GM23338 (cell line): ENCODE results near the gene ABCA1. TPM values are rescaled to one million over a fixed set of nuclear protein-coding genes. Genes with fewer than 3 reads are reported as not detected.

Source experiments
- ATAC-seq: fragments of 200-7000 bp; cut with Tn5 transposase; 3 replicates; pipeline ENCODE4 v1.9.1; 2020
- DNase-seq: peaks from one replicate; pipeline ENCODE4 v3.0.0-alpha.2; 2015; ENCODE audit warnings: low spot score
- H2AFZ ChIP-seq: fragments of 200-600 bp; sonication (generic); 2 replicates; pipeline ENCODE4 v1.8.0; 2016; ENCODE audit warnings: antibody characterized with exemption, mild to moderate bottlenecking, moderate library complexity
- H3F3A ChIP-seq: fragments of 200-600 bp; sonication (generic); replicated peaks from 2 replicates; pipeline ENCODE4 v1.8.0; 2017; ENCODE audit warnings: antibody characterized with exemption, mixed run types, low read depth
- H3K27ac ChIP-seq: fragments of 200-600 bp; sonication (generic); 2 replicates; pipeline ENCODE4 v1.6.1; 2016; ENCODE audit warnings: low read depth
- H3K27me3 ChIP-seq: fragments of 200-600 bp; sonication (generic); 2 replicates; pipeline ENCODE4 v1.8.0; 2016; ENCODE audit warnings: mild to moderate bottlenecking, mixed run types, moderate library complexity; ENCODE audit not compliant: insufficient read depth
- H3K36me3 ChIP-seq: fragments of 200-600 bp; sonication (generic); 2 replicates; pipeline ENCODE4 v1.8.0; 2016; ENCODE audit warnings: mild to moderate bottlenecking; ENCODE audit not compliant: insufficient read depth
- H3K4me1 ChIP-seq: fragments of 200-600 bp; sonication (generic); 2 replicates; pipeline ENCODE4 v1.8.0; 2016; ENCODE audit warnings: mild to moderate bottlenecking, moderate library complexity; ENCODE audit not compliant: insufficient read depth
- H3K4me2 ChIP-seq: fragments of 200-600 bp; sonication (generic); 2 replicates; pipeline ENCODE4 v1.7.1; 2017; ENCODE audit warnings: mixed run types
- H3K4me3 ChIP-seq: fragments of 200-600 bp; sonication (generic); 2 replicates; pipeline ENCODE4 v1.6.1; 2016; ENCODE audit warnings: mixed run types
- H3K79me2 ChIP-seq: fragments of 200-600 bp; sonication (generic); replicated peaks from 2 replicates; pipeline ENCODE4 v1.8.0; 2017; ENCODE audit warnings: mild to moderate bottlenecking; ENCODE audit not compliant: insufficient read depth
- H3K9me2 ChIP-seq: fragments of 200-600 bp; sonication (generic); 2 replicates; pipeline ENCODE4 v1.8.0; 2017; ENCODE audit not compliant: insufficient read depth
- H4K20me1 ChIP-seq: fragments of 200-600 bp; sonication (generic); replicated peaks from 2 replicates; pipeline ENCODE4 v1.8.0; 2017; ENCODE audit warnings: mild to moderate bottlenecking; ENCODE audit not compliant: insufficient read depth
- H3K27ac Mint-ChIP-seq: 2 replicates; pipeline ENCODE4 v1.8.0; 2020; ENCODE audit warnings: inconsistent platforms, mild to moderate bottlenecking, moderate library complexity, mixed read lengths
- H3K27me3 Mint-ChIP-seq: 3 replicates; pipeline ENCODE4 v1.8.0; 2022; ENCODE audit warnings: low read depth, mild to moderate bottlenecking, moderate library complexity, mixed read lengths, inconsistent platforms; ENCODE audit not compliant: insufficient read depth, poor library complexity
- H3K36me3 Mint-ChIP-seq: 3 replicates; pipeline ENCODE4 v1.8.0; 2021; ENCODE audit warnings: low read depth, mild to moderate bottlenecking, inconsistent platforms, moderate library complexity, mixed read lengths
- H3K4me1 Mint-ChIP-seq: 3 replicates; pipeline ENCODE4 v1.8.0; 2020; ENCODE audit warnings: mild to moderate bottlenecking, inconsistent platforms, mixed read lengths
- H3K4me3 Mint-ChIP-seq: 3 replicates; pipeline ENCODE4 v1.8.0; 2021; ENCODE audit warnings: moderate library complexity, mild to moderate bottlenecking, inconsistent platforms, mixed read lengths
- H3K9me3 Mint-ChIP-seq: 3 replicates; pipeline ENCODE4 v1.8.0; 2020; ENCODE audit warnings: moderate library complexity, mild to moderate bottlenecking, inconsistent platforms, mixed read lengths
- CTCF ChIP-seq, 2 experiments: fragments of 200-600 bp in 1 of 2; sonication (generic) in 1 of 2; conservative IDR thresholded peaks; 2 replicates each; pipeline versions ENCODE4 v1.5.1 to v1.6.1; 2016 to 2017; ENCODE audit warnings: antibody characterized with exemption in 2 of 2, low read depth in 2 of 2, mild to moderate bottlenecking in 2 of 2, moderate library complexity in 1 of 2
- ETS1 ChIP-seq: IDR thresholded peaks from 2 replicates; pipeline ENCODE4 v1.6.1; 2016; ENCODE audit warnings: antibody characterized with exemption
- EZH2 ChIP-seq: fragments of 200-600 bp; sonication (generic); IDR thresholded peaks from one replicate; pipeline ENCODE4 v1.8.0; 2017; ENCODE audit warnings: antibody characterized with exemption, mild to moderate bottlenecking, low read depth; ENCODE audit not compliant: unreplicated experiment
- EZH2phosphoT487 ChIP-seq: fragments of 200-600 bp; sonication (generic); IDR thresholded peaks from one replicate; pipeline ENCODE4 v1.8.1; 2018; ENCODE audit warnings: antibody characterized with exemption; ENCODE audit not compliant: unreplicated experiment
- JUNB ChIP-seq: IDR thresholded peaks from one replicate; pipeline ENCODE4 v1.6.1; 2016; ENCODE audit warnings: antibody characterized with exemption; ENCODE audit not compliant: unreplicated experiment
- NANOG ChIP-seq: IDR thresholded peaks from 2 replicates; pipeline ENCODE4 v1.6.1; 2016; ENCODE audit warnings: antibody characterized with exemption, borderline replicate concordance
- POLR2AphosphoS5 ChIP-seq: IDR thresholded peaks from 2 replicates; pipeline ENCODE4 v1.6.1; 2016; ENCODE audit warnings: antibody characterized with exemption, low read depth
- REST ChIP-seq: IDR thresholded peaks from one replicate; pipeline ENCODE4 v1.6.1; 2018; ENCODE audit warnings: antibody characterized with exemption; ENCODE audit not compliant: unreplicated experiment
- STAT1 ChIP-seq: IDR thresholded peaks from one replicate; pipeline ENCODE4 v1.6.1; 2016; ENCODE audit warnings: antibody characterized with exemption; ENCODE audit not compliant: unreplicated experiment
- ZNF114 ChIP-seq: fragments of 250-450 bp; sonication (Bioruptor Pico); IDR thresholded peaks from 2 replicates; pipeline ENCODE4 v1.5.0; 2020; ENCODE audit warnings: mild to moderate bottlenecking, moderate library complexity
- ZNF331 ChIP-seq: fragments of 250-450 bp; sonication (Bioruptor Pico); IDR thresholded peaks from 2 replicates; pipeline ENCODE4 v1.5.0; 2020; ENCODE audit warnings: low read depth, mild to moderate bottlenecking, moderate library complexity
- ZNF462 ChIP-seq: fragments of 250-450 bp; sonication (Bioruptor Pico); IDR thresholded peaks from 2 replicates; pipeline ENCODE4 v1.5.0; 2020; ENCODE audit warnings: mild to moderate bottlenecking, moderate library complexity
- polyA plus RNA-seq: library from polyadenylated mRNA; unstranded; fragments of >200 nt; fragmentation: Nextera tagmentation; extraction: Ambion mirVana; gene quantifications from 2 replicates; pipeline ENCODE4 v1.2.1, GENCODE V29; 2016
- total RNA-seq: library from RNA; depleted of rRNA; stranded (reverse); fragments of >200 nt; shearing (Covaris generic); gene quantifications from 2 replicates; pipeline ENCODE4 v1.2.3, GENCODE V29; 2014

The ABCA1 gene
- total and polyA plus RNA-seq, 2 experiments from 2014 or later = 1.4 to 2.8 TPM

GRCh38 chr9:104815851-104816565 lies 111.9 kb downstream of the ABCA1 start:
- Mint-ChIP-seq H3K4me1 (no peaks in the 10 kb centered on the region), H3K27me3 (peaks cover 3% of the 10 kb centered on the region), H3K36me3 (peaks cover 62% of the 10 kb centered on the region)

More at GRCh38 chr9:104815851-104816565, 111.9 kb downstream of the ABCA1 start:
- H3K4me2 ChIP-seq = no peak overlapping the region
- no peak overlapping the region for H2AFZ ChIP-seq
- no peaks in the 10 kb centered on the region for H3F3A ChIP-seq
- no peaks in the 10 kb centered on the region for H3K27me3 ChIP-seq
- no peaks in the 10 kb centered on the region for H3K79me2 ChIP-seq
- DNase-seq (no peak), ATAC-seq (no peak)
- H3K9me2 ChIP-seq = no peaks in the 10 kb centered on the region
- H3K27ac ChIP-seq = no peak overlapping the region
- H3K36me3 ChIP-seq = no peaks in the 10 kb centered on the region
- H3K4me3 ChIP-seq = no peak overlapping the region
- H3K4me1 ChIP-seq = no peaks in the 10 kb centered on the region
- TF ChIP-seq CTCF (conservative IDR thresholded peaks at IDR 0.05; ENCODE audit: low read depth in 2 of 2) (no peak), STAT1 (no peak), EZH2phosphoT487 (no peak), JUNB (no peak), ZNF114 (CRISPR knock-in tag) (no peak), POLR2AphosphoS5 (no peak), ZNF331 (no peak), EZH2 (no peak), NANOG (no peak), REST (no peak), ZNF462 (CRISPR knock-in tag) (no peak), ETS1 (no peak)
- no peaks in the 10 kb centered on the region for H4K20me1 ChIP-seq
- H3K9me3 Mint-ChIP-seq = no peaks in the 10 kb centered on the region; the same call in 2 of the 3 replicates
- no peak overlapping the region for H3K4me3 Mint-ChIP-seq
- no peak overlapping the region for H3K27ac Mint-ChIP-seq
